Stimulated activated CD8-positive, alpha-beta memory T cell treated with anti-CD3 and anti-CD28 coated beads, Interleukin-7, amount 100 ng/mL, for 1 hour (primary cell): ENCODE data around the gene TMEM59L.
"Not testable (repeated sequence)": the region's sequence is repeated elsewhere in the genome, so short reads cannot be mapped to it uniquely, and the experiment has no call there.

Source experiments
- DNase-seq, 2 donors: peaks; one replicate each; pipeline ENCODE4 v3.0.0-alpha.2; 2020; ENCODE audit warnings: low read depth in 2 of 2

Gene TMEM59L

DNA sequence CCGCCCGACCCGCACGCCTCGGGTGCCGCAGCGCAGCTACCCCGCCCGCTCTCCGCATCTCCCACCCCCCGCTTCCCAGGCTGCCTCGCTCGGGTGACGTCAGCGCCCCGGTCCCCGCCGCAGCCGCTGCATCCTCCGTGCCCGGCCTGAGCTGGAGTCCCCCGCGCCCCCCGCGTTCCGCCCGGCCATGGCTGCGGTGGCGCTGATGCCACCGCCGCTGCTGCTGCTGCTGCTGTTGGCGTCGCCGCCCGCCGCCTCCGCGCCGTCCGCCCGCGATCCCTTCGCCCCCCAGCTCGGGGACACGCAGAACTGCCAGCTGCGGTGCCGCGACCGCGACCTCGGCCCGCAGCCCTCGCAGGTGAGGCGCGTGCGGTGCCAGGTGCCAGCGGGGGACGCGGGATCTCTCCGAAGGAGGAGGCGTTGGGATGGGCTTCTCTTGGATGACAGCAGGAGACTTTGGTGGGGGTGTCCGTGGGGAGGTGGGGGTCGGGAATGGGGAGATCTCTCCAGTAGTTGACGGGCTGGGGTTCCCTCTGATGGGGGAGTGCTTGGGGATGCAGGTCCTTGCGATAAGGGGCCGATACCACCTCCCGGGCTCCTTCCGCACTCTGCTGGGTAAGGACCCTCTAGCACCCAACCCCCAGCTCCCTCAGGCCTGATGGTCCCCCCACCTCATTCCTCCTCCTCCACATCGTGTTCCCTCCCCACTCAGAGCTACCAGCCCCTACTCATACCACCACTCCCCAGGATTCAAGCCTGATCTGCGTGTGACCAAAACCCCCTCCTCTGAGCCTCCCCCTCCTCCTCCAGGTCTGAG is at the start of gene TMEM59L:
TSS of gene TMEM59L (plus strand) at position 99 of the 817 bp plus-strand sequence. CDS start at position 188, 89 bp downstream.
- DNase-seq = no peak

DNA sequence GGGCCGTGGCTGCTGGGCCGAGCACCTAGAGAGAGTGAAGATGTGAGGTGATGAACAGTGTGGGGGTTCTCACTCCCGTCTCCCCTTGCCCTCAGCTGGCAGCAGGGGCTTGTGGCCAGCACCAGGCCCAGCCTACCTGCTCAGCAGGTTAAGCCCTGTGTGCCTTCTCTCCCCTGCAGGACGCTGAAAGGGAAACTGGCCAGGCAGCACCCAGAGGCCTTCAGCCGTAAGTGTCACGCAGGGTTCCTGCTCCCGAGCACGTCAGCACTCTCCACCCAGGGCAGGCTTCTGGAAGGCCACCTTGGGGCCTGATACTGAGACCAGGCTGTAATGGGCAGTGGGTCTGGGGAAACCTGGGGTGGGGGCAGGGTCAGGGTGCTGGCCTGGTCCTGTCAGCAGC is 45.7 kb upstream of the TMEM59L start:
- DNase-seq = no peak

DNA sequence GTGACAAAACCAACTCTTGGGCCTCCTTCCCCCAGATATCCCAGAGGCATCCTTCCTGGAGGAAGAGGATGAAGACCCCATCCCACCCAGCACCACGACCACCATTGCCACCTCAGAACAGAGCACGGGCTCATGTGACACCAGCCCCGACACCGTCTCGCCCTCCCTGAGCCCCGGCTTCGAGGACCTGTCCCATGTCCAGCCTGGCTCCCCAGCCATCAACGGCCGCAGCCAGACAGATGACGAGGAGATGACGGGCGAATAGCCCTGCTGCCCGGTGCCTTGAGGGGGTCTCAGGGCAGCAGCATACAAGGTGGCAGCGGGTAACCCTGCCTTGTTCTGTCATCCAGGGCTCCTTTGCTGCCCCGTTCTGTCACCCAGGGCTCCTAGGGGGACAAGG is 44.3 kb upstream of the TMEM59L start:
- no peak for DNase-seq

DNA sequence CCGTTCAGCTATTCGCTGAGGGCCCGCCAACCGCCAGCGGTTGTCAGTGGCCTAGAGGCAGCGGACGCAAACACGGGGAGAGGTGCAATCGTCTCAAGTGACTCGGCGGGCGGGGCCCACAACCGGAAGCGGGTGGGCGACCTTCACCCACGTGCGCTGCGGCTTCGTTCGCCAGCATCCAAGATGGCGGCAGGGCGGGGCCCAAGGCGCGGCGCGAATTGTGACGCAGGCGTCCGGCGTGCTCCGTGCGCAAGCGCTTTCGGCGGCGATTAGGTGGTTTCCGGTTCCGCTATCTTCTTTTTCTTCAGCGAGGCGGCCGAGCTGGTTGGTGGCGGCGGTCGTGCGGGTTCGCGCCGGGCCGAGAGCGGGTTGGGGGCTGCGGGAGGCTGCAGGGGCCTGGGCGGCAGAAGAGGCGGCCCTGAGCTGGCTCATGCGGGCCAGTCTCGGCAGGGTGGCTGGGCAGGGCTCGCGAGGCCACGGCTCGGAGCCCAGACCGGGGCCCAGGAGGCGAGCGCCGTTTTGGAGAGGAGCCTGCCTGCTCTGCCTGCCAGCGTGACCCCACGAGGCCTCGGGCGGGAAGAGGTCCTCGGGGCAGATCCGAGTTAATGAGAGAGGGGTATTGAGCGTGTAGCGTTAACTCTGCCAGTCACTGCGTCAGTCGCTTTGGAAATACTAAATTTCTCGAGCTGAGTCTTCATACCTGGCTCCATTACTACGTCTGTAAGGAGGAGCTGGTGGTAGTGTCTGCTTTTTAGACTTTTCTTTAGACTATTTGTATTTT is 40.9 kb upstream of the TMEM59L start, which contains the start of gene UBA52:
TSS of gene UBA52 (plus strand) at position 294 of the 781 bp plus-strand sequence. CDS start 1,444 bp downstream, outside the sequence.
- peak; percentile 99 for DNase-seq

DNA sequence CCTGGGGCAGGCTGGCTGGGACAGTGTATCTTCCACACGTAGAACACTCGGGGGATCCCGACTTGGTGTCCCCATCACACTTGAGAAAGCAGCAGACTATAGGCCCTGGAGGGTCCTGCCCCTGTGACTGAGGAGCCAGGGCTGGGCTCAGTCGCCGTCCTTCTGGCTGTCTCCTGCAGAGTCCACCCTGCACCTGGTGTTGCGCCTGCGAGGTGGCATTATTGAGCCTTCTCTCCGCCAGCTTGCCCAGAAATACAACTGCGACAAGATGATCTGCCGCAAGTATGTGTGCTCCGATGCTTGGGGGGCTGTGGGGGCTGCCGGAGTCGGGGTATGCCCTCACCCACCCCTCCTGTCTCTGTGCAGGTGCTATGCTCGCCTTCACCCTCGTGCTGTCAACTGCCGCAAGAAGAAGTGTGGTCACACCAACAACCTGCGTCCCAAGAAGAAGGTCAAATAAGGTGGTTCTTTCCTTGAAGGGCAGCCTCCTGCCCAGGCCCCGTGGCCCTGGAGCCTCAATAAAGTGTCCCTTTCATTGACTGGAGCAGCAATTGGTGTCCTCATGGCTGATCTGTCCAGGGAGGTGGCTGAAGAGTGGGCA is 37.9 kb upstream of the TMEM59L start:
- DNase-seq = no peak

DNA sequence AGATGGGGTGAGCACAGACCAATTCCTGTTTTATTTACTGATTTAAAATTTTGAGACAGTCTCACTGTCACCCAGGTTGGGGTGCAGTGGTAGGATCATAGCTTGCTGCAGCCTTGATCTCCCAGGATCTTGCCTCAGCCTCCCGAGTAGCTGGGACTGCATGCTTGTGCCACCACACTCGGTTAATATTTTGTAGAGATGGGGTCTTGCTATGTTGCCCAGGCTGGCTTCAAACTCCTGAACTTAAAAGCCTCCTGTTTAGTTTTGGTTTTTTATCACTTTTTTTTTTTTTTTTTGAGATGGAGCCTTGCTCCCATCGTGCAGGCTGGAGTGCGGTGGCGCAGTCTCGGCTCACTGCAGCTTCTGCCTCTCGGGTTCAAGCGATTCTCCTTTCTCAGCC is 36.3 kb upstream of the TMEM59L start:
- DNase-seq = no peak

DNA sequence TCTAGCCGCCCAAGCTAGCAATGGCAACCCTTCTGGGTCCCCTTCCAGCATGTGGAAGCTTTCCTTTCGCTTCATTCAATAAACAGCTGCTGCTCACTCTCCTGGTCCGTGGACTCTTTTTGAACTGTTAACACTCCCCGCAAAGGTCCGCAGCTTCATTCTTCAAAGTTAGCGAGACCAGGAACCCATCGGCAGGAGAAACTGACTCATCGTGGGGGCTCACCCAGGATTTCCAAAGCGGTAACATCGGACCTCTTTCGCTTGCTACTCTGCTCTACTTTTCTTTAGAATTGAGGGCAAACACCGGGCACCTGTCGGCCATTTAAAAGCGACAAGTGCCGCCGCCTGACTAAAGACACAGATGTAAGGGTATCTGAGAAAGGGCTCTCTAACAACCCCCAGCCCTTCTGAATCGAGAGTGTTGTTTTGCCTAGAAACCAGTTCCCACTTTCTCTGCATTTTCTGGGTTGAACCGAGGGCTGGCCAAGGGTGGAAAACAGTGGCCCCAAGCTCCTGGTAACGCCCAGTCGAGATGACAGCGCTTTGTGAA is 35.2 kb upstream of the TMEM59L start:
- DNase-seq = no peak

DNA sequence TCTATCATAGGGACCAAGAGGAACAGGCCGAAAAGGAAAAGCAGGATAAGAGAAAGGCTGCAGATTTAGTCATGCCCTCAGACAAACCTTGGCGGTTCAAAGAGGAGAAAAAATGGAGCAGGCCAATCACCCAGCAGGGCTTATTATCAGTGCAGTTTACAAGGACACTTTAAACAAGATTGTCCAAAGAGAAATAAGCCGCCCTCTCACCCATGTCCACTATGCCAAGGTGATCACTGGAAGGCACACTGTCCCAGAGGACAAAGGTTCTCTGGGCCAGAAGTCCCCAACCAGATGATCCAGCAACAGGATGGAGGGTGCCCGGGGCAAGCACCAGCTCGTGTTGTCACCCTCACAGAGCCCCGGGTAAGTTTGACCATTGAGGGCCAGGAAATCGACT is 32.4 kb upstream of the TMEM59L start:
- DNase-seq = no peak

DNA sequence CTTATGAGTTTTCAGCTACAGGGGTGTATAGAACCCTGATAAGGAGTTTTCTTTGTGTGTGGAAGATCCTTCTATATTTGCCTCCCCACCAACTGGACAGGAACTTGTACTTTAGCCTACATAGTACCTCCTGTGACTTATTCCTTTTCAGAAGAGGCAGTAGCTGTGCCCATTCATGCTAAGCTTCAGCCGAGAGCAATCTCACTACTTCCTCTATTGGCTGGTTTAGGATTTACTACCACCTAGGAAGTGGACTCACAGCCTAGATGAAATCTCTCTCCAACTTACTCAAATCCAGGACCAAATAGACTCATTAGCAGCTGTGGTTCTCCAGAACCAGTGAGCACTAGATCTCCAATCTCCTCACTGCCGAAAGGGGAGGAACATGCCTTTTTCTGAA is 26.4 kb upstream of the TMEM59L start:
- no peak for DNase-seq

DNA sequence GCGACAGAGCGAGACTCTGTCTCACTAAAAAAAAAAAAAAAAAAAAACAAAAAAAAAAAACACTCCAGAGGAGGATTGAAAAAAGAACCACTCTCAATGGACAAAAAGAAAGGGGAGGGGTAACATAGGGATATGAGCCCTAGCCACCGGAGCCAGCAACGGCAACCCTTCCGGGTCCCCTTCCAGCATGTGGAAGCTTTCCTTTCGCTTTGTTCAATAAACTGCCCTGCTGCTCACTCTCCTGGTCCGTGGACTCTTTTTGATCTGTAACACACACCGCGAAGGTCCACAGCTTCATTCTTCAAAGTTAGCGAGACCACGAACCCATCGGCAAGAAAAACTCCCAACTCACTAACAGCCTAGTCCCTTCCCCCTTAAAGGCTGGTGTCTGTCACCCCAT is 25.1 kb upstream of the TMEM59L start:
- DNase-seq = no peak

DNA sequence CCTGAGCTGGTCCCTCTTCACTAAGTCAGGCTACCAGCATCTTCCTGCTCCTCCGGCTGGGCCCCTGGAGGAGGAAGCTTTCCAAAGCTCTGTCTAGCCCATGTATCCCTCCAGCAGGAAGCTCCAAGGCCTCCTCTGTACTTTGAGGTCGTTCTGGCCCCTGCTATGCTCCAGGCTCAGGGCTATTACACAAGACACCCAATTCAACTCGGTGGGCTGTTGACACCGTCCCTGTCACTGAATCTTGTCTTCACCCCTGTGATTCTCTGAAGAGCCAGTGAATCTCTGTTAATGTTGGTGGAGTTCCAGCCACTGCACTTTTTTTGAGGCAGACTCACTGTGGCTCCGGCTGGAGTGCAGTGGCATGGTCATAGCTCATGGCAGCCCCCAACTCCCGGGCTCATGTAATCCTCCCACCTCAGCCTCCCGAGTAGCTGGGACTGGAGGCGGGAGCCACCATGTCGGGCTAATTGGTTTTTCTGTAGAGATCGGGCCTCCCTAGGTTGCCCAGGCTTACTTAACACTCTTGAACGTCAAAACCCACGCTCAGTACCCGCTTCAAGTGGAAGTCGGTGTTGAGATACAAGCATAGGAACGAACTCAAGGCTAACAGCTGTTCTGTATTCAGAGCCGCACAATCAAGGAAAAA is 24.6 kb upstream of the TMEM59L start:
- no peak for DNase-seq

DNA sequence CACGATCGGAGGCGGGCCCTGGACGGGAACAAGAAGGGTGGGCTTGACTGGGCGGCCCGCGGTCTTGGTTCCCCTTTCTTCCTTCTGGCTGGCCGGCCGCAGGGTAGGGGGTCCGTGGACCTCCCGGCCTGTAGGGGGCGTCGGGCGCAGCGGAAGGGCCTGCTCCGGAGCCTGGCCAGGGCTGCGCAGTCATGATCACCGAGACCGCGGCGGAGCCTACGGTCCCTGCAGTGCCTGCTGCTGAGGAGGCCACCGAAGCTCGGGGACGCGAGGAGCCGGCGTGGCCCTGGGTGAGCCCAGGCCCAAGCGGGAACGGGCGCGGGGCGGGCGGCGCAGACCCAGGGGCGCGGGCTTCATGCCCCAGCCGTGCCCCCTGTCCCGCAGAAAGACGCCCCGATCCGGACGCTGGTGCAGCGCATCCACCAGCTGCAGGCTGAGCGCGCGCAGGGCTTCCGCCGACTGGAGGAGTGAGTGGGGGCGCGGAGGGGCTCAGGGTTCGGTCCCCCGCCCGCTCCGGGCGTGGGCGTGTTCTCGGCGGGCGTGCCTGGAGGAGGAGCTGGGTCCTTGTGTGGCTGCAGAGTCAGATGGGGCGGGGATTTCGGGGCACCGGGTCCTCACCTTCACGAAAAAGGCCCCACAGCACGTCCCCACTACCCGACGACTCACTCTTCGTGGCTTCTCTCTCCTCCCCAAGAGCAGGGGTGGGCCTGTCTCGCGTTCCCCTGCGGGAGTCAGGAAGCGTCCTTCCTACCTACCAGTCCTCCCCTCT is 23.9 kb upstream of the TMEM59L start, which contains the start of gene REX1BD:
TSS of gene REX1BD (plus strand) at position 188 of the 769 bp plus-strand sequence. CDS start at position 192, 4 bp downstream.
- DNase-seq = peak; percentile 67 to 79

DNA sequence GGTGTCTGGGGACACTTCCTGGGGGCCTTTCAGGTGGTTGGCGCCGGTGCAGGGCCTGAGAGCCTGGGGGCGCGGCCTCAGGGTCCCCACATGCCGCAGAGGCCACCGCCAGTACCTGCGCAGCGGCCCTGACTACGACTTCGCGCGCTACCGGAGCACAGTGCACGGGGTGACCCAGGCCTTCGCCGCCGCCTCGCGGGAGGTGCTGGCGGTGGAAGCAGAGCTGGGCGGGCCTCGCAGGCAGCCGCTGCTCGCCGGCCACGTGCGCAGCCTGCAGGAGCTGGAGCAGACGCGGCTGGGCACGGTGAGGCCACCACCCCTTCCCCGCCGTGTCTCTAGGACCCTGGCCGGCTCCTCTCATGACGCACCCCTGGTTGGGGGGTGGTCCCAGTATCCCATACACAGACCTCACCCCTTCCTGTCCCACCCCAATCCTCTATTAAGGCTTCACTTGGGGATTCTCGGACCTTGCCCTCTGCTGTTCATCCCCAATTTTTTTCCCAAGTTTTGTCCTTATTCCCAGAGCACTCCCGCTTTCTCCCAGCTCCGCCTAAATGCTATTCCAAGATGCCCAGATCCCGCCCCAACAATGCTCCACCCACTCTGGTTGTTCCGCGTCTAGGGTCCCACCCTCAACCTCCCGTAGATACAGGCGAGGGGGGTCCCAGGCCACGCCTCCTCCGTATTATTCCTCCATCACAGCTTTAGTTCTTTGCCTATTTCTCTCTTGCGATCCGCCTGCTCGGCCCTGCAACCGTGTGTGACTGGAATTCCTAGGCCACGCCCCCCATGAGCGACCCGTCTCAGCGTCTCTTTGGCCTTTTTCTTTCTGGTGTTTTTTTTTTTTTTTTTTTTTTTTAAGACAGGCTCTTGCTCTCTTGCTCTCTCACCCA is 23.0 kb upstream of the TMEM59L start:
- DNase-seq = peak; percentile 25 to 37

DNA sequence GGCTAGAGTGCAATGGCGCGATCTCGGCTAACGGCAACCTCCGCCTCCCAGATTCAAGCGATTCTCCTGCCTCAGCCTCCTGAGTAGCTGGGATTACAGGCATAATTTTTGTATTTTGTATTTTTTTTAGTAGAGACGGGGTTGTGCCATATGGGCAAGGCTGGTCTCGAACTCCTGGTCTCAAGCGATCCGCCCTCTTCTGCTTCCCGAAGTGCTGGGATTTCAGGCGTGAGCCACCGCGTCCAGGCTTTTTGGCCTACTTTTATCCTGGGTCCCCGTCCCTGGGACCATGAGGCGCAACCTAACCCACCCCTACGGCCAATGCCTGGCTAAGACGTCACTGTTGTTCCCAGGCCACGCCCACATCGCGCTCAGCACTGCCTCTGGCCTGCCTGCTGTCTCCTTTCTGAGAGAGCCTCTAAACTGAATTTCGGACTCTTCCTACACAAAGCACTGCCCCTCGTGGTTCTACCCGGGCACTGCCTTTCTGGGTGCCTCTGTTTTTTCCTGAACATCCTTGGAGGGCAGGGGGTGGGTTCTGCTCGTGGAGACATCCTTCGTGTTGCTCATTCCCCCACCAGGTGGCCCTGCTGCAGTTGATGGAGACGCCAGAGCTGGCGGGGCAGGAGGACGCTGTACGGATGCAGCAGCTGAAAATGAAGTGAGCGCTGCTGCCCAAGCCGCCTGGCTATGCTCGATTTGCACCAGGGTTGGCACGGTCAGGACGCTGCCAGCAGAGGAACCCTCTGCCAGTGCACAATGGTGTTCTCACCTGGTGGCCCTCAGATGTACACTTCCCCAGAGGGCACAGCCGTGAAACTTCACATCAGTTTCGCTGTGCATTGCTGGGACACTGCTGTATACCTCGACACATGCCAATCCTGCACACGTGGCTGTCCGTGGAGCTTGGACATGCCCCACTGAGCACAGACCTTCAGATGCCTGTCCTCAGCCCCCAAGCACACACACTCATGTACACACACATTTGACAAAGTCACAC is 22.1 kb upstream of the TMEM59L start:
- no peak for DNase-seq

DNA sequence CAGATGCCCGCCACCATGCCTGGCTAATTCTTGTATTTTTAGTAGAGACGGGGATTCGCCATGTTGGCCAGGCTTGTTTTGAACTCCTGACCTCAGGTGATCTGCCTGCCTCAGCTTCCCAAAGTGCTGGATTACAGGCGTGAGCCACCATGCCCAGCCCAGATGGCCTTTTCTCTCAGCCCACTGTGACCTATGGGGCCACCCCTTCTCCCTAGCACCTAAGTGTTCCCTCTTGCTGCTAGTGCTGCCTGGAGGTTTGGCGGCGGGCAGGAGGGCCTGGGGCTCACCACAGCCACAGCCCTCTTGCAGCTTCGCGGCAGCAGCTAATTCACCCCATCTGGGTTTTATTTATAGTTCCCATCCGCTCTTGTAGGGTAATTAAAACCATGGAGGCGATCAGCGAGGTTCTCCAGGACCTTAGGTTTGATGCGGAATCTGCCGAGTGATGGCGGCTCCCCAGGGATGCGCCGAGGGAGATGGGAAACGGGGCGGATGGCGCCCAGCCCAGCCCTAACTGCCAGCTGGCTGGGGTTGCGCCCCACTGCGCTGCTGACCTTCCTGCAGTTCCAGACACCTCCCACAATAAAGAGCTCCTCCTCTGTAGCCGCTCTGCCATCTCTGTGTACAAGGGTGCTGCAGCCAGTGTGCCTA is 20.8 kb upstream of the TMEM59L start:
- DNase-seq = no peak

DNA sequence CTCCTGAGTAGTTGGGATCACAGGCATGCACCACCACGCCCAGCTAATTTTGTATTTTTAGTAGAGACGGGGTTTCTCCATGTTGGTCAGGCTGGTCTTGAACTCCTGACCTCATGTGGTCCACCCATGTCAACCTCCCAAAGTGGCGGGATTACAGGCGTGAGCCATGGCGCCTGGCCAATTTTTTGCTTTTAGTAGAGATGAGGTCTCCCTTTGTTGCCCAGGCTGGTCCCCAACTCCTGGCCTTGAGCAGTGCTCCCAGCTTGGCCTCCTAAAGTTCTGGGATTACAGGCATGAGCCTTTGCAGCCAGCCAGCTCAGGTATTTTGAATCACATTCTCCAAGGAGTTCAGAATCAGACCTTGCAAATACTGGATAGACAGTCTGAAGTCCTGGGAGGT is 19.9 kb upstream of the TMEM59L start:
- DNase-seq = not testable (repeated sequence)

DNA sequence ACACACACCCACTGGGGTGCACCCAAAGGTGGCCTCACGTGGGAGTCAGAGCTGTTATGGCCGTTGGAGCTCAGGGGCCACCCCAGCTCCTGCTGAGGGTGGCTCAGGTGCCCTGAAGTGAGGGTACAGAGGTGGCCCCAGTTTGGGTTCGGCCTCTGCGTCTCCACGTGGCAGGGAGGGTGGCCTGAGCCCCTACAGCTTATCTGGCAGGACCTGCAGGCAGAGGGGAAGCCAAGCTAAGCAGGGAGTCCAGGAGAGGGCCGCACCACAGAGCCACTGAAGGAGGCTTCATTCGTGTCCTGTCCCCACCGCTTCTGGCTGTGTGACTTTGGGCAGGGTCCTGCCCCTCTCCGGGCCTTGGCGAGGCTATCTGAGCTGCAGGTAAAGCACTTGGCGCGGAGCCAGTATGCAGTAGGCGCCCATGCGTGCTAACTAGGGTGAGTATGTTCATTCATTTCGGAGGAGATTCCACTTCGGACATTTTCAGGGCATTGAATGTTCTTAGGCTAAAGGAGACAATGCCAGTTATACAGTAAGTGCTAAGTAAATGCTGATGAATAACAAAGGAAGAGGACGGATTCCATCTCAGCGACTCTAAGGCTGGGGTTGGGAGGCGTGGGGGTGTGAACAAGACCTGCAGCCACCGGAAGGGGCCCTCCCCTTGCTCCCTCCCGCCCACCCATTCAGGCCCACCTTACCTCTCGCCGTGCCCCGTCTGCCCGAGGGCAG is 19.1 kb upstream of the TMEM59L start:
- DNase-seq = no peak
